ENCODE data around the gene LDB3. TPM values are rescaled to one million over a fixed set of nuclear protein-coding genes. Genes with fewer than 3 reads are reported as not detected.

The LDB3 gene
- total RNA-seq, 4 donors from 2014 or later = 2.2 to 32.5 (median 2.9) TPM

DNA sequence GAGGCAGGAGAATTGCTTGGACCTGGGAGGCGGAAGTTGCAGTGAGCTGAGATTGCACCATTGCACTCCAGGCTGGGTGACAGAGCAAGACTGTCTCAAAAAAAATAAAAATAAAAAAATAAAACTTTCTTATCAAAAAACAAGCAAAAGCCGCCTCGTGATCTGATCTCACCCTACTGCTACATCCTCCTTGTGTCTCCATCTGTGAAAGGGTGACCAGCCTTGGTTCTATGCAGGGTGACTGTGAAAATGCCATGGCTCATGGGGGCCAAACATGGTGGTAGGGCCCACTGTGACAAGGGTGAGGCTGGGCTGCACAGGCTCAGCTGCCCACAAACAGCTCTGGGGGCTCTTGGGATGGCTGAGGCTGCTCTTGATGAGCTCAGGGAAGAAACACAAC is 14.9 kb upstream of the LDB3 start:
- H3K4me3 ChIP-seq = no peak overlapping the region
- intact Hi-C loops (cut with DNase I; ENCODE audit: low total_unique reads) = no loop called here
- no peaks in the 10 kb centered on the region for H3K36me3 ChIP-seq
- no peaks in the 10 kb centered on the region for H3K27me3 ChIP-seq
- peak; percentile 1 for DNase-seq
- peaks cover 7 to 15% (median 11%) of the 10 kb centered on the region in 4 donors for H3K4me1 ChIP-seq
- WGBS, 2 donors (ENCODE audit: low coverage in 1 of 2) = 90% methylated on average over 3 of the region's 3 CpGs; no CpG with 5 or more reads in 1 of the 2 donors
- in situ Hi-C loops (cut with MboI; ENCODE audit: low pct_ligation_motif_present in 1 of 4, low pct_unique_long_range_greater_than_20kb in 1 of 4, low sequenced_read_pairs in 3 of 4) = no loop called here
- no peak overlapping the region for H3K27ac ChIP-seq
- TF ChIP-seq POLR2AphosphoS5 (IDR thresholded peaks at IDR 0.05) = no peak
- TF ChIP-seq CTCF (IDR thresholded peaks at IDR 0.05) = no peak
- TF ChIP-seq POLR2A (IDR thresholded peaks at IDR 0.05) = no peak
- TF ChIP-seq EP300 (IDR thresholded peaks at IDR 0.05; ENCODE audit: low read depth) = no peak
- H3K9me3 ChIP-seq = no peaks in the 10 kb centered on the region

GRCh38 chr10:86653987-86654386 is 14.3 kb upstream of the LDB3 start:
- intact Hi-C loops (cut with DNase I; ENCODE audit: low total_unique reads) (no loop called here), in situ Hi-C loops (cut with MboI; ENCODE audit: low pct_ligation_motif_present in 1 of 4, low pct_unique_long_range_greater_than_20kb in 1 of 4, low sequenced_read_pairs in 3 of 4) (no loop called here)
- H3K4me1 ChIP-seq = peaks cover 7 to 11% (median 9%) of the 10 kb centered on the region in 4 donors

GRCh38 chr10:86654411-86655172 is 13.7 kb upstream of the LDB3 start, which contains the start of gene OPN4:
OPN4 (plus strand) TSS chr10:86654547; CDS start chr10:86654784, 237 bp downstream.
- Histone ChIP-seq H3K4me3 (no peak within 1 kb of the TSS), H3K9me3 (no peaks in the 10 kb centered on the region), H3K27me3 (no peaks in the 10 kb centered on the region), H3K27ac (no peak within 1 kb of the TSS), H3K36me3 (no peaks in the 10 kb centered on the region), H3K4me1 (peaks cover 2 to 5% (median 4%) of the 10 kb centered on the region in 4 donors)
- TF ChIP-seq CTCF (IDR thresholded peaks at IDR 0.05) = no peak
- TF ChIP-seq POLR2A (IDR thresholded peaks at IDR 0.05) = no peak
- no peak for TF ChIP-seq EP300 (IDR thresholded peaks at IDR 0.05; ENCODE audit: low read depth)
- no peak for TF ChIP-seq POLR2AphosphoS5 (IDR thresholded peaks at IDR 0.05)
- in situ Hi-C loops (cut with MboI; ENCODE audit: low pct_ligation_motif_present in 1 of 4, low pct_unique_long_range_greater_than_20kb in 1 of 4, low sequenced_read_pairs in 3 of 4) (no loop called here), intact Hi-C loops (cut with DNase I; ENCODE audit: low total_unique reads) (no loop called here)
- 92% methylated on average over 13 of the region's 17 CpGs; no CpG with 5 or more reads in 1 of the 2 donors for WGBS, 2 donors (ENCODE audit: low coverage in 1 of 2)
- DNase-seq = peak; percentile 5

More at GRCh38 chr10:86653987-86654386, 14.3 kb upstream of the LDB3 start:
- Histone ChIP-seq H3K36me3 (no peaks in the 10 kb centered on the region), H3K9me3 (no peaks in the 10 kb centered on the region), H3K27me3 (no peaks in the 10 kb centered on the region), H3K27ac (no peak overlapping the region), H3K4me3 (no peak overlapping the region)
- 90 to 100% methylated on average over 2 to 3 of the region's 3 CpGs for WGBS, 2 donors (ENCODE audit: low coverage in 1 of 2)
- TF ChIP-seq EP300 (IDR thresholded peaks at IDR 0.05; ENCODE audit: low read depth) = no peak
- TF ChIP-seq CTCF (IDR thresholded peaks at IDR 0.05) = no peak
- no peak for TF ChIP-seq POLR2AphosphoS5 (IDR thresholded peaks at IDR 0.05)
- no peak for TF ChIP-seq POLR2A (IDR thresholded peaks at IDR 0.05)
- DNase-seq = peak; percentile 0

GRCh38 chr10:86655173-86655540 is 13.2 kb upstream of the LDB3 start:
- Histone ChIP-seq H3K9me3 (no peaks in the 10 kb centered on the region), H3K27ac (no peak overlapping the region)
- DNase-seq = no peak

More at GRCh38 chr10:86655173-86655540, 13.2 kb upstream of the LDB3 start:
- in situ Hi-C loops (cut with MboI; ENCODE audit: low pct_ligation_motif_present in 1 of 4, low pct_unique_long_range_greater_than_20kb in 1 of 4, low sequenced_read_pairs in 3 of 4) = no loop called here
- Histone ChIP-seq H3K4me1 (no peaks in the 10 kb centered on the region), H3K27me3 (no peaks in the 10 kb centered on the region), H3K36me3 (no peaks in the 10 kb centered on the region), H3K4me3 (no peak overlapping the region)
- TF ChIP-seq EP300 (IDR thresholded peaks at IDR 0.05; ENCODE audit: low read depth) = no peak
- no peak for TF ChIP-seq POLR2A (IDR thresholded peaks at IDR 0.05)
- TF ChIP-seq POLR2AphosphoS5 (IDR thresholded peaks at IDR 0.05) = no peak
- TF ChIP-seq CTCF (IDR thresholded peaks at IDR 0.05) = no peak
- intact Hi-C loops (cut with DNase I; ENCODE audit: low total_unique reads) = no loop called here
- WGBS, 2 donors (ENCODE audit: low coverage in 1 of 2) = 94% methylated on average over 4 of the region's 4 CpGs; no CpG with 5 or more reads in 1 of the 2 donors
